Brain microvascular endothelial cell (primary cell): ENCODE data around the gene ERFL.

Experiments
- DNase-seq: peaks from one replicate; pipeline ENCODE4 v3.0.0-alpha.2; 2020
- H3K27ac ChIP-seq: fragments of 250-450 bp; sonication (Bioruptor Pico); 2 replicates; pipeline ENCODE4 v1.5.1; 2020; ENCODE audit warnings: mild to moderate bottlenecking, moderate library complexity
- H3K27me3 ChIP-seq: fragments of 250-450 bp; sonication (Bioruptor Pico); replicated peaks from 2 replicates; pipeline ENCODE4 v1.5.1; 2020; ENCODE audit warnings: mild to moderate bottlenecking
- H3K36me3 ChIP-seq: fragments of 250-450 bp; sonication (Bioruptor Pico); replicated peaks from 2 replicates; pipeline ENCODE4 v1.5.1; 2020; ENCODE audit warnings: mild to moderate bottlenecking
- H3K4me3 ChIP-seq: 2 replicates; pipeline ENCODE4 v1.5.1; 2011; ENCODE audit warnings: low read depth, mild to moderate bottlenecking, control low read depth, low read length, moderate library complexity
- CTCF ChIP-seq: IDR thresholded peaks from 2 replicates; pipeline ENCODE4 v1.5.1; 2011; ENCODE audit warnings: low read depth, mild to moderate bottlenecking, moderate library complexity, low read length, control low read depth, inconsistent platforms; ENCODE audit errors: missing control alignments
- in situ Hi-C: cut with HindIII; loops from 2 replicates; pipeline ENCODE4 v1.10.0; 2017; ENCODE audit warnings: low sequenced_read_pairs, low pct_ligation_motif_present

The ERFL gene

GRCh38 chr19:41958367-41959055, 30.3 kb upstream of the ERFL start:
- peak; percentile 74 for DNase-seq
- in situ Hi-C loops = no loop called here
- H3K4me3 ChIP-seq = peak overlapping the region; percentile 90
- no peaks in the 10 kb centered on the region for H3K27me3 ChIP-seq
- TF ChIP-seq CTCF = no peak
- peaks cover 15% of the 10 kb centered on the region for H3K36me3 ChIP-seq
- H3K27ac ChIP-seq = peak overlapping the region; percentile 89

- Histone ChIP-seq H3K36me3 (peaks cover 15% of the 10 kb centered on the region), H3K4me3 (peak overlapping the region; percentile 90), H3K27me3 (no peaks in the 10 kb centered on the region), H3K27ac (no peak overlapping the region)
- peak; percentile 92 for TF ChIP-seq CTCF
- DNase-seq = peak; percentile 73
- in situ Hi-C loops = no loop called here
Observed at GRCh38 chr19:41957838-41958366, 29.7 kb upstream of the ERFL start.

- no peak overlapping the region for H3K4me3 ChIP-seq
- no peak for DNase-seq
- H3K27ac ChIP-seq = no peak overlapping the region
- TF ChIP-seq CTCF = no peak
- in situ Hi-C loops = no loop called here
- H3K36me3 ChIP-seq = peaks cover 15% of the 10 kb centered on the region
- H3K27me3 ChIP-seq = no peaks in the 10 kb centered on the region
Observed at GRCh38 chr19:41957161-41957837, 29.1 kb upstream of the ERFL start.

- Histone ChIP-seq H3K27ac (no peak overlapping the region), H3K36me3 (peaks cover 15% of the 10 kb centered on the region), H3K27me3 (no peaks in the 10 kb centered on the region), H3K4me3 (no peak overlapping the region)
- in situ Hi-C loops = no loop called here
- DNase-seq = no peak
- no peak for TF ChIP-seq CTCF
Observed at GRCh38 chr19:41956621-41957020, 28.4 kb upstream of the ERFL start.

GRCh38 chr19:41955521-41955920, 27.3 kb upstream of the ERFL start:
- in situ Hi-C loops = no loop called here
- Histone ChIP-seq H3K4me3 (no peak overlapping the region), H3K36me3 (peaks cover 15% of the 10 kb centered on the region), H3K27ac (no peak overlapping the region), H3K27me3 (no peaks in the 10 kb centered on the region)
- no peak for DNase-seq
- TF ChIP-seq CTCF = no peak
